ENCODE measurements around the gene TBCEL.

TBCEL gene

DNA sequence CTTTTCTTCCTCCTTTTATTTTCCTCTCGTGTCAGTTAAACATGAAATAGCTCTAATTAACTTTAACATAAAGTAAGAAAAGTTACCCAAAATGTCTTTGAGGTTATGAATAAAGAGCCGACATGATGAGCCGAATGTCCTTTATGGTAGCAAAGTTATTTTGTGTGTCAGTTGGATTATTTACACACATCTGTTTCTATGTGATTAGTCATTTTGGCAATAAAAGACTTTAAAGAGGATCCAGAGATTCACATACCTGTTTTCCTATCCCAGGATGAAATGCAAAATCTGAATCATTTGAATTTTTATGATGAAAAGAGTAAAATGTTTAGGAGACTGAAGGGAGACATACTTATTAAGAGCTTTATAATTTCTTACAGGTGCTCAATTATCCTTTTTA is 43.1 kb downstream of the TBCEL start:
- no peak for DNase-seq

DNA sequence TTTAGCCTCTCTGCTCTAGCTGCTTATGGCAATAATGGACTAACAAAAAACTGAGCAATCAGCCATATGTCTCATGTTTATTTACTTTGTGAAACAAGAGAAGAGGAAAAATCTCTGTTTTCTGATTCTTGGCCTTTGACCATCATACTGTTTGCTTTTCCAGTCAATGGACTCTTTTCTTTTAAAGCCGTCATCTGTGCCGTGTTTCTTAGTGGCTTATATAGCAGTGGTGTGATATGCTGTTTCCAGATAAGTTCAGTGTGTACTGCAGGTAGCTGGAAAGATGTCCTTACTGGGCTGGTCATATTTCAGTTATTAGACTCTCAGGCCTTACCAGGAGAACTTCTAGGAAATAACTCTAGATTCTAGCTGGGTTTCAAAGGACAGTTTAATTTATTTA is 43.6 kb downstream of the TBCEL start:
- no peak for DNase-seq

DNA sequence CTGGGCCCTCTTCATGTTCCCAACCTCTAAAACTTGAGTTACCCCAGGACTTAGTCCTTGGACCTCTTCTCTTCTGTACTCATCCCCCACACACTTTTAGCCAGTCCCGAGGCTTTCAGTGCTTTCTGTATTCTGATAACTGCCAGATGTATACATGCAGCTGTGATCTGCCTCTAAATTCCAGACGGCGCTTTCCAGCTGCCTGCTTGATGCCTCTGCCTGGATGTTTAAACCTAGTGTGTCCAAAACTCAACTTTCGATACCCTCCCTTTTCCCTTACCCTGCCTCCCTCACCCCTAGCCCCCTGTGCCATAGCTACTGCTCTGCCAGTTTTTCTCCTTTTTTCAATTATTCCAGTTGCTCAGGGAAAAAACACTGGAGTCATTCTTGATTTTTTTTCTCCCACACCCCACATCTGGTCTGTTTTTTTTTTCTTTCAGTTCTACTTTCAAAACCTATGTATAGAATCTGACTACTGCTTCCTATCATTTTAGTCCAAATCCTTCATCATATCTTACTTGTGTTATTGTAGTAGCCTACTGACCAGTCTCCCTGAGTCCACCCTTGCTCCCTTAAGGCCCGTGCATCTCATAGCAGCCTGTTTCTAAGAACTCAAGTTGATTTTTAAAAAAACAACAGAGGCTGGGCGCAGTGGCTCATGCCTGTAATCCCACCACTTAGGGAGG is 44.2 kb downstream of the TBCEL start:
- no peak for DNase-seq

DNA sequence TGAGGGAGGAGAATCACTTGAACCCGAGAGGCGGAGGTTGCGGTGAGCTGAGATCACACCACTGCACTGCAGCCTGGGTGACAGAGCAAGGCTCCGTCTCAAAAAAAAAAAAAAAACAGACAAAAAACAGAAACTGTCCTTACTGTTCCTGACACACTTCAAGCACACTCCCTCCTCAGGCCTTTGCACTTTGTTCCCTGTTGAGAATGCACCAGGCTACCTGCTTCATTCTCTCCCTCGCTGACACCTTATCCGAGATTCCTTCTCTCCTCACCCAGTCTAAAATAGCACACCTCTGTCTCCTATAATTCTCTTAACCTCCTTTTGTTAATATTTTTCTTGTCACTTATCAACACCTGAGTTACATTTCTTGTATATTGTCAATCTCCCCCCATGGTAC is 44.9 kb downstream of the TBCEL start:
- DNase-seq = no peak

DNA sequence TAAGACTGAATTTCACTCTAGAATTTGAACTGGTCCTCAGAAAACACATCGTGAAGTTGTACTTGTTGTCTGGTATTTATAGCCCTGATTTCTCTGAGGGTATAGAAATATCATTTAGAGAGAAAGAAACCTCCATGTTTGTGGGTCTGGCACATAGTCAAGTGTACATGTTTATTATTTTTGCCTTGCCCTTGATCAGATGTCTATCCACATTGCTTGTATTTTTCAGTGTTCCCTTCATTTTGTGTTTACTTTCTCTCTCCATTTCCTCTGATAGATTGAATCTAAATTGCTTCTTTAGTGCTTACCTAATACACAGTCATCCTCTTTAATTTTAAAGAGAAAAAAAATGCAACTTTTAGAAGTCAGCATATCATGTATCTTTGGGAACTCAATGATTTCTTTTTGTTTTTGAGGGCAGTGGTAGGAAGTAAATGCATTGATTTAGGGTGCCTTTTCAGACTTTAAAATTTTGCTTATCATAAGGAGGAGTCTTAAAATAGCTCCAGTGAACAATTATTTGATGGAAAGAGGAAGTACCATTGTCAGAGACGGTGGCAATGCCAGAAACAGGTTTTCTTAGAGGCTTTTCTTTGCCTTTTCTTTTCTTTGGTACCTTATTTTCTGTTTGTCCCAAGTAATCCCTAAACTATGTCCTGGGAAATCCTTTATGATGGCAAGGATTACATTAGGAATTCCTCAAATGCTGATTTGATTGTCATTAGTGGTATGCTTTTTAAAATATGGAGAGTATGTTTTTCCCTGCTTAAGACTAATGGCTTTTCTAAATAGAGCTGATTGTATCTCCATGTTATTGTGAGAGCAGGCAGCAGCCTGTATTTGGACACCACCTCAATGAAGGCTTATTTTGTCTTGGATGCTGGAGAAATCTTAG is 47.3 kb downstream of the TBCEL start:
- DNase-seq = no peak

DNA sequence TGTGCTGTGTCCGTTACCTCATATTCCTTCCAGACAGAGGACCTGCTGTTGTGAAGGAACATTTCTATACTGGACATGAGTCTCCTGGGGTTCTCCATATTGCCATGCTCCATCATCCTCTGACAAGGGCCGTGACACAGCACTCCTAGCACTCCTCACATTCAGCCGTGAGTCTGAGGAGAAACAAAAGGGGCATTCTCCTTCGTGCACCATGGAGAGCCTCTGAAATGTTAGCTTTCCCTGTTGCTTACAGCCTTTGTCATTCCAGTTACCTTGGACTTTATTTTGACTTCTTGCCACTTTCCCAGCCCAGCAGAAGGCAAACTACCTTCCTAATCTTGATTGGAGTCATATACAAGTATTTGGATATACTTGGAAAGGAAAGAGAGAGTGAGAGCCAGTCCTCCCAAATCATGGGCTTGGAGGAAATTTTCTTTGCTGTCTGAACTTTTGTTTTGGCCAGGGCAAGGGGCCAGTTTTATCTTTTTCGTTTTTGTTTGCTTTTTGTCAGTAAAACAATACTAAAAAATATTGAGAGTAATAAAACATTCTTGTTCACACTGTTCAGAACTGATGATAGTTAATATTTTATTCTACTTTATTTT is 48.0 kb downstream of the TBCEL start:
- no peak for DNase-seq

DNA sequence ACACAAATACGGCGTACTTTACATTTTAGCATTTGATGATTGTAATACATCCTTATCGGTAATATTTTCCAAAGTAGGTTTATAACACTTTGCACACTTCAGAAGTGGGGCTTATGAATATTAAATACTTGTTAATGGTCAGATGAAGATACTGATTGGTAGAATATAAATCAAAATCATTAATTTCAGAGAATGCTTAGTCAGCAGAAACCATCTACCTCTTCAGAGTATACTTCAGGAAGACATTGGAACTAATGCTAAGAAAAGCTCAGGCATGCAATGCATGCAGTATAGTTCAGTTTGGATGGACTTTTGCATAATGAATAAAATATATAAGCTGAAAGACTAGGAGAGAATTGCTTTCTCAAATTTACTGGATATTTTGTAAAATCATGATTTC is 57.4 kb downstream of the TBCEL start:
- no peak for DNase-seq

DNA sequence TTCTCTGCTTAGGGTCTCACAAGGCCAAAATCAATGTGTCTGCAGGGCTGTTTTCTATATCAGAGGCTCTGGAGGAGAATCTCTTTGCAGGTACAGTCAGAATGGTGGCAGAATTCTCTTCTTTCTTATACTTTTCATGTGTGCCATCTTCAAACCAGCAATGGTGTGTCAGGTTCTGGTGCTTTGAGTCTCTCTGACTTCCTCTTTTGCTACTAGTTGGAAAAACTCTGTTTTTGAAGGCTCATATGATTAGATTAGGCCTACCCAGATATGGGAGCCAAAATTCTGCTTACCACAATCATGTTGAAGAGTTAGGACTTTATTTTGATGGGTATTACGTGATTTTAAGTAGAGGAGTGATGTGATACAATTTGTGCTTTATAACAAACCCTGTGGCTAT is 58.3 kb downstream of the TBCEL start:
- no peak for DNase-seq

DNA sequence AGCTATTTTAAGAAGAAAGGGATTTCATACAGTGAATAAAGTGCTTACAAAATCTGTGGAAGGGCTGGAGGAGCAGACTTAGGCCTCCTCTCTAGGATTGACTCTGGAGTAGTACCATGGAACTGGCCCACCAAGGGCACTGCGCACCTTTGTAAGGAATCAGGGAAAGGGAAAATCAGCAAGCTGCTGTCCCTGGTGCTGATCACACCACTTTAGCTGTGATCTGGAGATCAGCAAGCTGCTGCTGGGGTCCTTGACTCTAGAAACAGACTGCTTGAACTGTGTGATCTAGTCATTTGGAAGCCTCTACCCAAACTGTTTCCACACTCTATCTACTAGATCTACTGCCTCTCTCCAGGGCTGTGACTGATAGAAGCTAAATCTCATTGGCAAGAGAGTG is 58.8 kb downstream of the TBCEL start:
- no peak for DNase-seq

DNA sequence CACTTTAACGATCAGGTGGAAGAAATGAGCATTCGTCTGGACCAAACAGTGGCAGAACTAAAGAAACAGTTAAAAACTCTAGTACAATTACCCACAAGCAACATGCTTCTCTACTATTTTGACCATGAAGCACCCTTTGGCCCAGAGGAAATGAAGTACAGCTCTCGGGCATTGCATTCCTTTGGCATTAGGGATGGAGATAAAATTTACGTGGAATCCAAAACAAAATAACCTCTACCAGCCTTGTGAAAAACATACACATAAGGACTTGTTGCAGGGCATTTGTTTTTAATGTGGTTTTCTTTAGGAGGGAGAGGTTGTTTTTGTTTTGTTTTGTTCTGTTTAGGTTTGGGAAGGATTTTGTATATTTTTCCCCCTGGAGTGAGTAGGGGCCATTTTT is 63.0 kb downstream of the TBCEL start:
- no peak for DNase-seq

DNA sequence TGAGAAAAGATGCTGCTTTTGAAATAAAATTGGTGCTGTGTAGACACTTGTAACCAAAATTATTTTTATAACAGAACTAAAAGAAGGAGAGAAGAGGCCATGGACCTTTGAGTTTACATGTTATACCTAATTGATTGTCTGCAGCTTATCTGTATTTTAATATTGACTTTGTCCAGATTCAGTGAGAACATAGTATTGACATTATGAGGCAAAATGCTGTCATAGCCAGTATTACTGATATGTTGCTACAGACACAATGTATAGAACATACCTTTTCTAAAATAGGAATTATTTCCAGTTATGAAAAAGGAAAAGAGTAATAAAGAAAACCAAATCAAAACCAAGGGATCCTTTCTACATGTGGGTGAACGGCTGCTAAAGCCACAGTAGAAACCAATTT is 65.7 kb downstream of the TBCEL start:
- no peak for DNase-seq

DNA sequence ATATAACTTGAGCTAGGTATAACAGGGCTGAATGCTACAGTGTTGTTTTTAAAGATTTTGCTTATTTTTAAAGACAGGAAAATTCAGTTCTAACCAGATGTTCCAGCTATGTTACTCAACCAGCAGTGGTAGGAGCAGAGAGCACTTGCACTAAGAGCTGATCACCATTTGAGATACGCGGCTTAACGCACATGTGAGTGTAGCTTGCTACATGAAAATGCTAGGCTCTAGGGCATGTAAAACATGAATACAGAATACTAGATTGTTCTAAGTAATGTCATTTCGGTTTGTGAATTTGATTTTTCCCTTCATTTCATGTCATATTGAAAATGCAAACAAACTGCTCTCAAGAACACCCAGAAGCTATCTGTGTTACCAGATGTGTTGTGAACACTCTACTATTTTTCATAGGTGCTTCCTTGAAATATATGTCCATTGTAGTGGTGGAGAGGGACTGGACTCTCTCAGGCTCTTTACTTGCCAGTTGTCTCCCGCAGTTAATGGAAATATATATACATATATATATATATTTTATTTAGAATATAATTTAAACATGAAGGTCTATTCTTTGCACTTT is 66.3 kb downstream of the TBCEL start:
- DNase-seq = no peak

DNA sequence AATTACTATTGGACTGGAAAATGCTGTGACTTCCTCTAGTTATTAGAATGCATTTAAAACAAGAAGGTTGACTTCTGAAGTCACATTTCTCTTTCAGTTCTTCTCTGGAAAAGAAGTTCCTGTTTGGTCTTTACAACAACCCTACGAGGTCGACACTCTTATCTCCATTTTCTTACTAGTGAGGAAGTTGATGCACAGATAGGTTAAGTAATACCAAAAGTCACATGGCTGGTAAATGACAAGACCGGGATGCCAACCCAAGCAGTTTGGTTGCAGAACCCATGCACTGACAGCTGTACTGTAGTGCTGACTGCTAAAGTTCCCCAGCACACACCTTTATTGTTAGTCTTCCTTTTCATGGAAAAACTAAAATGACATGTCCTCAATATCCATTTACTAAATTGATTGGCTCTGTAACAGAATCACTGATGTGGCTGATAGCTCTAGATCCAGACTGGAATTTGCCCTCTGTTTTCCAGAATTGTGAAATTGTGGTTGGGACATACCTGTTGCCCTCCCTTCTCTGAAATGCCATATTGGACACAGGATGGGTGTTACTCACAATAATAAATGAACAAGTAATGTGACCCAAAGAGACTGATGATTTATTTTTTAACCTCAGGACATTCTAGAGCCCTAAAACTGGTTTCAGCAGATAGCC is 67.7 kb downstream of the TBCEL start:
- DNase-seq = no peak

DNA sequence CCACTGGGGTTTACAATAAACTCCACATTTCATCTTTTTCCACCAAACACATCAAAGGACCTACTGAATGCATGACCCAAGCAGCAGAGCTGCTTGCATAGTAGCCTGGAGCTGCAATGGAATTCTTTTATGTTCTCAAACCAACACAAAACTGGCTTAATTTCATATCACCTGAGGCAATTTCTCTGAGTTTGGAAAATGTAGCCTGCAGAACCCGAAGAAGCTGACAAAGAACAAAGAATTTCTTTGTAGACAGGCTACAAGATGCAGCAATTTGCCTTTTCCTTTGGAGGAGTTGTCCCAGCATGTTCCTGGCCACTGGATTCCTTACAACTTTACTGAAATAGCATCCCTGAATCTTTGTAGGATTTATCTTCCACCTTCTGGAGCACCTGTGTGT is 71.7 kb downstream of the TBCEL start:
- no peak for DNase-seq

DNA sequence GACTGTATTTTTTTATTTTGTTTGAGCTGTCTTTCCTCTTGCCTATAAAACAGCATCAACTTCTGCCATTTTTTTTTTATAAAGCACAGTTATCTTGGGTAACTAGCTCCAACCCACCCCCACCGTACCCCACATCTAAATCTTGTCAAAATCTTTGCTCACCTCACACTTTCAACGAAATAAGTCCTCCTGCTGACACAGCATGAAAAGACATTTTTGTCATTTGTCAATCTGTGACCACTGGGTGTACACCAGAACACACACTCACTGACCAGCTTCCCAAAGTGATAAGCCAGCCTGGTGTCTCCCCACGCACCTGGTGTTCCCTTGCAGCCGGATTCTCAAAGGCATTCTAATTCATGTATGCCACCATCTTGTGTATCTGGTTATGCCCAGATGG is 75.5 kb downstream of the TBCEL start:
- no peak for DNase-seq

DNA sequence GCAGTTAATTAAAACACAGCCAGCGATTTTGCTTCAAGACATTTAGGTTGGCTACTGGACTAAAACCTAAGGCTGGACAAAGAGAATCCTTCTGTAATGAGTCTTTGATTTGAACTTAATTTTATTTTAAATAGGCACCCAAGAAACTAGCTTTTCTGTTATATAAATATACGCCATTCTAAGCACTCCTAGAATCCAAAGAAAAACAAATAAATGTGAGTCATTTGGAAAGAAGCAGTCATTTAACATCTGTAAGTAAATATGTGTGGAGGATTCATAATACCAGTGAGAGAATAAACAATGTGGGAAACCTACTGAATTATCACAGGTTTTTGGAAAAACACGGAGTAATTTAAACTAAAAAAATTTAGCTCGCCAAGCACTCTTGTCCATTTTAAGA is 76.0 kb downstream of the TBCEL start:
- no peak for DNase-seq

DNA sequence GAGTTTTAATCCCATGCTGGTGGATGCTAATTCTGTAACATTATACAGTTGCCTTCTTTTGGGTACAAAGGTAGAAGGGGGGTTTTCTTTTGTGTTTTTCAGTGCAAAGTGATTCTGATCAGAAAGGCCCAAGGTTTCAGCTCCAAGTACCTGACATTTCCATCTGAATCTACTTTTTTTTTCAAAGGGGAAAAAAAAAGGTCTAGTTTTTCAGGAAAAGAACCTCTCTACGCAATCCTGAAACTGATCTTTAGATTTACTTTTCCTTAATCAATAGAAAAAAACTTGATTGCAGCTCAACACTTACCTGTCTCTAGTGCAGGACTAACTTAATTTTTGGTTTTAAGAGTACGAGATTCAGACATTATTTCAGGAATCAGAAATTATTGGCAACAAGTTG is 77.0 kb downstream of the TBCEL start, which contains the start of gene TECTA:
Gene TECTA (plus strand): TSS at position 301 of the 400 bp plus-strand sequence. CDS start 1,423 bp downstream, outside the sequence.
- no peak for DNase-seq

DNA sequence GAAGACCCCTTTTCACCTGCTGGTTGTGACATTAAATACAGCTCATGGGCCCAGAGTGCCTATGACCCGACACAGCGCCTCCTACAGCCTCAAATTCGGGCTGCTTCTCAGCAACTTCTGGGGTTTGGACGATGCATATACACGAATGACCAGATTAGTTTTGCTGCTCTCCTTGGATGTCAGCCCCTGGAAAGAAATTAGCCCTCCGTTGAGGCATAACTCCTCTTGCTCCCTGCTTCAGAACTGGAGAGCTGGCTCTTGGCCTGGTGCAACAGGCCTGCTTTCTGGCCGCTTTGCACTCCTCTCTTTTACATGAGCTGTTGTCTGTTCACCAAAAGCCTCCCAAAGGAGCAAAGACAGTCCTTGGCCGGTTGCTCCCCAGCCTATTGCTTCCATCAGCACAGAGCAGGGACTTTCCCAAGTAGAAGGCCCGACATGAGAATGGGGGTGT is 80.4 kb downstream of the TBCEL start:
- DNase-seq = no peak

DNA sequence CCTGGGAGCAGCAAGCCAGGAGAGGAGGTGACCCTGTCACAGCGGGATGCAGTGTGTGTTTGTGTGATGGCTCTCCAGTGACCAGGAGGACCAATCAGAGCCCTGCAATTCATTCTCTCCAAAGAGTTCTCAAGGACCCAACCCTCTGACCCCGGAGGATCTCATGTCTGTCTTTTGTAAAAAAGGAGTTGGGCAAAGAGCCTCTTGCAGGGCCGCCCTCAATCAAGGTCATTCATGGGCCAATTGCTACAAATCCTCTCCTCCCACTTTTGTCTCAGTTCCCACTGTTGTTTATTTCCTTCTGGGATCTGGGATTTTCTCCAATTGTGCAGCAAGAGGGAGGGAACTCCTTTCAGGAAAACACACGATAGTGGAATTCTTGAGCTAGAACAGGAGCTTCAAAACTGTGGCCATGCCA is 81.2 kb downstream of the TBCEL start:
- DNase-seq = no peak

DNA sequence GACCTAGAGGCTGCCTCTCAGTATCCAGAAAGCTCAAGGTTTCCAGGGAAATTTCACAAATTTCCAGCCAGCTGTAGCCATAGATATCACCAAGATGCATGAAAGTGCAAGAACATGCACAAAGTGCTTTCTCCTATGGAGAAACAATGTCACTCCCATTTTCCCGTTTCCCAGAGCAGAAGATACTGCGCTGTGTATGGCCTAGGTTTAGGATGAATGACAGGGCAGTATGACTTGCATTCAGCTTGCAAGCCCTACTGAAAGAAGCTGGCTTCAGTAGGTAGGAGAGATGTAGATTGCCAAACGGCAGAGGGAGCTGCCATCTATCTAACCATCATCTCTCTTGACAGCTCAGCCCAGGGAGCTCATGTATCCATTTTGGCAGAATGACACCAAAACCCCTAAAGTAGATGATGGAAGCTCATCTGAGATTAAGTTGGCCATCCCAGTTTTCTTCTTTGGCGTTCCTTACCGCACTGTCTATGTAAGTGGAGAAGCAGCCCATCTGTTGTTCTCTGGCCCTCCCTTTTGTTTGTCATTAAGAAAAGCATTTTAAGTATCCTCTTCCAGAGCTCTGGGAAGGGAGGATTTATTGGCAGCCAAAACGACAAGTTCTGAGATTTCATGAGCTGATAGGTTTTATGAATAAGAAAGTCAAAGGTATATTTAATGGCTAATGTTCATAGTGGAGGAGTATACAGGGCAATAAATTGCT is 81.7 kb downstream of the TBCEL start:
- no peak for DNase-seq

DNA sequence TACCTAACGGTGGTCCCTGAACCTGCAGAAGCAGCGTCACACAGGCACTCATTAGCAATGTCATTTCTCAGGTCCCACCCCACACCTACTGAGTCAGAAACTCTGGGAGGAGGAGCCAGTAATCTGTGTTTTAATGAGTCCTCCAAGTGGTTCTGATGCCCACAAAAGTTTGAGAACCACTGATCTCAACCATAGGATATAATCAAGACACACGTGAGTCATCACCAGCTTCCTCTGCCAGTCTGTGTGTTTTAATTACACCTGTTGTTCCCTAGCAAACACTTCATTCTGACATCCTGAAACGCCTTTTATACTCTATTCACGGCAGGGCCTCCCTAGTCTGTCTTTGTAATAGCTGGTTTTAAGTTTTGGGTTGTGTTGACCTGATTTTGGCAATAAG is 82.9 kb downstream of the TBCEL start:
- no peak for DNase-seq

DNA sequence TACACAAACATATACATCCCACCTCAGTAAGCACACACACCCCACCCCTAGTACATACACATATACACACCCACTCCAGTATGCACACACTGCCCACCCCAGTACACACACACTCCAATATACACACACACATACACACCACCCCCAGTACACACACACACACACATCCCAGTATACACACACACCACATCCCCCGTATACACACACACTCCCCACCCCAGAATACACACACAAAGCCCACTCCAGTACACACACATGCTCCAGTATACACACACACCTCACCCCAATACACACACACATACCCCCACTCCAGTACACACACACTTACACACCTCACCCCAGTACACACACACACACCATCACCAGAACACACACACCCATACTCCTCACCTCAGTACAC is 84.5 kb downstream of the TBCEL start:
- DNase-seq = no peak

Data from CD4-positive, alpha-beta T cell treated with Interleukin-17A for 1 hour (primary cell).